DOHH2 (cell line): ENCODE results near the gene C1orf141.

Experiments used
- H3F3A ChIP-seq: fragments of 200-600 bp; sonication (generic), shearing (Covaris generic); 2 replicates; pipeline ENCODE4 v1.6.0; 2016; ENCODE audit warnings: antibody characterized with exemption, mild to moderate bottlenecking; ENCODE audit not compliant: control insufficient read depth, insufficient read depth
- H3K27ac ChIP-seq: fragments of 200-600 bp; sonication (generic); 2 replicates; pipeline ENCODE4 v1.5.1; 2014; ENCODE audit warnings: low read depth, mild to moderate bottlenecking, low read length, moderate library complexity
- H3K27me3 ChIP-seq: fragments of 200-600 bp; sonication (generic); 2 replicates; pipeline ENCODE4 v1.6.1; 2014; ENCODE audit warnings: mild to moderate bottlenecking, low read length, mixed read lengths; ENCODE audit not compliant: control insufficient read depth
- H3K36me3 ChIP-seq: fragments of 200-600 bp; sonication (generic); 2 replicates; pipeline ENCODE4 v1.6.1; 2014; ENCODE audit warnings: mild to moderate bottlenecking, low read length, moderate library complexity, mixed read lengths; ENCODE audit not compliant: control insufficient read depth
- H3K4me1 ChIP-seq: fragments of 200-600 bp; sonication (generic); 2 replicates; pipeline ENCODE4 v1.6.1; 2014; ENCODE audit warnings: mild to moderate bottlenecking, low read length, mixed read lengths; ENCODE audit not compliant: control insufficient read depth
- H3K4me2 ChIP-seq: fragments of 200-600 bp; sonication (generic); 2 replicates; pipeline ENCODE4 v1.6.0; 2014; ENCODE audit warnings: mild to moderate bottlenecking, low read length, moderate library complexity
- H3K4me3 ChIP-seq: fragments of 200-600 bp; sonication (generic); 2 replicates; pipeline ENCODE4 v1.5.1; 2014; ENCODE audit warnings: mild to moderate bottlenecking, low read length, mixed read lengths
- H3K79me2 ChIP-seq: fragments of 200-600 bp; sonication (generic); 2 replicates; pipeline ENCODE4 v1.6.1; 2014; ENCODE audit warnings: mild to moderate bottlenecking, low read length, mixed read lengths; ENCODE audit not compliant: control insufficient read depth
- H3K9me2 ChIP-seq: fragments of 200-600 bp; sonication (generic); replicated peaks from 2 replicates; pipeline ENCODE4 v1.6.1; 2014; ENCODE audit warnings: mild to moderate bottlenecking, low read length, mixed read lengths; ENCODE audit not compliant: control insufficient read depth
- H3K9me3 ChIP-seq: fragments of 200-600 bp; sonication (generic); 2 replicates; pipeline ENCODE4 v1.6.1; 2014; ENCODE audit warnings: antibody characterized with exemption, low read length, mixed read lengths; ENCODE audit not compliant: control insufficient read depth, insufficient read depth
- H4K20me1 ChIP-seq: fragments of 200-600 bp; sonication (generic); 2 replicates; pipeline ENCODE4 v1.6.0; 2014; ENCODE audit warnings: low read depth, mild to moderate bottlenecking, antibody characterized with exemption, low read length, moderate library complexity; ENCODE audit not compliant: control insufficient read depth, insufficient read depth
- EZH2phosphoT487 ChIP-seq: fragments of 200-600 bp; sonication (generic); IDR thresholded peaks from 2 replicates; pipeline ENCODE4 v1.6.1; 2017; ENCODE audit warnings: borderline replicate concordance, mild to moderate bottlenecking, antibody characterized with exemption, low read length, moderate library complexity, mixed read lengths
- TF ChIP-seq, protein P1 (sequence below): fragments of 200-600 bp; sonication (generic); IDR thresholded peaks from one replicate; pipeline ENCODE4 v1.5.1; 2014; ENCODE audit warnings: antibody characterized with exemption, mild to moderate bottlenecking, low read depth, low read length; ENCODE audit not compliant: poor library complexity, severe bottlenecking

Gene C1orf141

GRCh38 chr1:67126974-67127373 lies 7.8 kb downstream of the C1orf141 start:
- H3K4me1 ChIP-seq = no peaks in the 10 kb centered on the region
- TF ChIP-seq EZH2phosphoT487 = no peak
- TF ChIP-seq, protein P1, sequence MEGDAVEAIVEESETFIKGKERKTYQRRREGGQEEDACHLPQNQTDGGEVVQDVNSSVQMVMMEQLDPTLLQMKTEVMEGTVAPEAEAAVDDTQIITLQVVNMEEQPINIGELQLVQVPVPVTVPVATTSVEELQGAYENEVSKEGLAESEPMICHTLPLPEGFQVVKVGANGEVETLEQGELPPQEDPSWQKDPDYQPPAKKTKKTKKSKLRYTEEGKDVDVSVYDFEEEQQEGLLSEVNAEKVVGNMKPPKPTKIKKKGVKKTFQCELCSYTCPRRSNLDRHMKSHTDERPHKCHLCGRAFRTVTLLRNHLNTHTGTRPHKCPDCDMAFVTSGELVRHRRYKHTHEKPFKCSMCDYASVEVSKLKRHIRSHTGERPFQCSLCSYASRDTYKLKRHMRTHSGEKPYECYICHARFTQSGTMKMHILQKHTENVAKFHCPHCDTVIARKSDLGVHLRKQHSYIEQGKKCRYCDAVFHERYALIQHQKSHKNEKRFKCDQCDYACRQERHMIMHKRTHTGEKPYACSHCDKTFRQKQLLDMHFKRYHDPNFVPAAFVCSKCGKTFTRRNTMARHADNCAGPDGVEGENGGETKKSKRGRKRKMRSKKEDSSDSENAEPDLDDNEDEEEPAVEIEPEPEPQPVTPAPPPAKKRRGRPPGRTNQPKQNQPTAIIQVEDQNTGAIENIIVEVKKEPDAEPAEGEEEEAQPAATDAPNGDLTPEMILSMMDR = no peak

GRCh38 chr1:67126111-67126746 lies 8.5 kb downstream of the C1orf141 start:
- TF ChIP-seq, protein P1 = no peak
- TF ChIP-seq EZH2phosphoT487 = no peak
- Histone ChIP-seq H3K27ac (no peak overlapping the region), H3F3A (no peaks in the 10 kb centered on the region), H3K9me3 (no peaks in the 10 kb centered on the region), H3K27me3 (no peaks in the 10 kb centered on the region), H3K4me1 (no peaks in the 10 kb centered on the region), H3K9me2 (no peaks in the 10 kb centered on the region), H3K79me2 (no peaks in the 10 kb centered on the region), H4K20me1 (no peaks in the 10 kb centered on the region), H3K36me3 (peaks cover under 1% of the 10 kb centered on the region; the same call in 1 of the 2 replicates), H3K4me3 (no peak overlapping the region), H3K4me2 (no peak overlapping the region)

More at GRCh38 chr1:67126974-67127373, 7.8 kb downstream of the C1orf141 start:
- Histone ChIP-seq H3K9me2 (no peaks in the 10 kb centered on the region), H3K36me3 (no peaks in the 10 kb centered on the region), H4K20me1 (no peaks in the 10 kb centered on the region), H3K27ac (no peak overlapping the region), H3K9me3 (no peaks in the 10 kb centered on the region), H3K79me2 (no peaks in the 10 kb centered on the region), H3K27me3 (no peaks in the 10 kb centered on the region), H3K4me2 (no peak overlapping the region), H3F3A (no peaks in the 10 kb centered on the region), H3K4me3 (no peak overlapping the region)

- H3K36me3 ChIP-seq = peaks cover 18% of the 10 kb centered on the region
- no peaks in the 10 kb centered on the region for H3F3A ChIP-seq
- TF ChIP-seq, protein P1 = no peak
- no peak for TF ChIP-seq EZH2phosphoT487
- H3K4me3 ChIP-seq = no peak overlapping the region
- no peak overlapping the region for H3K4me2 ChIP-seq
- H4K20me1 ChIP-seq = no peaks in the 10 kb centered on the region
- H3K9me2 ChIP-seq = no peaks in the 10 kb centered on the region
- no peaks in the 10 kb centered on the region for H3K4me1 ChIP-seq
- no peaks in the 10 kb centered on the region for H3K9me3 ChIP-seq
- no peaks in the 10 kb centered on the region for H3K79me2 ChIP-seq
- H3K27ac ChIP-seq = no peak overlapping the region
- H3K27me3 ChIP-seq = no peaks in the 10 kb centered on the region
Observed at GRCh38 chr1:67124455-67124854, 10.3 kb downstream of the C1orf141 start.
